HL-60/S4 treated with retinoic acid at 250 ng/mL for 4 days and 3 days (cell line): ENCODE data around the gene SLC7A1.

Experiments used
- in situ Hi-C: fragments of 300-500 bp; cut with MboI; formaldehyde crosslinking; loops from 2 replicates; pipeline ENCODE4 v1.7.0; 2022; ENCODE audit warnings: low sequenced_read_pairs

Gene SLC7A1

DNA sequence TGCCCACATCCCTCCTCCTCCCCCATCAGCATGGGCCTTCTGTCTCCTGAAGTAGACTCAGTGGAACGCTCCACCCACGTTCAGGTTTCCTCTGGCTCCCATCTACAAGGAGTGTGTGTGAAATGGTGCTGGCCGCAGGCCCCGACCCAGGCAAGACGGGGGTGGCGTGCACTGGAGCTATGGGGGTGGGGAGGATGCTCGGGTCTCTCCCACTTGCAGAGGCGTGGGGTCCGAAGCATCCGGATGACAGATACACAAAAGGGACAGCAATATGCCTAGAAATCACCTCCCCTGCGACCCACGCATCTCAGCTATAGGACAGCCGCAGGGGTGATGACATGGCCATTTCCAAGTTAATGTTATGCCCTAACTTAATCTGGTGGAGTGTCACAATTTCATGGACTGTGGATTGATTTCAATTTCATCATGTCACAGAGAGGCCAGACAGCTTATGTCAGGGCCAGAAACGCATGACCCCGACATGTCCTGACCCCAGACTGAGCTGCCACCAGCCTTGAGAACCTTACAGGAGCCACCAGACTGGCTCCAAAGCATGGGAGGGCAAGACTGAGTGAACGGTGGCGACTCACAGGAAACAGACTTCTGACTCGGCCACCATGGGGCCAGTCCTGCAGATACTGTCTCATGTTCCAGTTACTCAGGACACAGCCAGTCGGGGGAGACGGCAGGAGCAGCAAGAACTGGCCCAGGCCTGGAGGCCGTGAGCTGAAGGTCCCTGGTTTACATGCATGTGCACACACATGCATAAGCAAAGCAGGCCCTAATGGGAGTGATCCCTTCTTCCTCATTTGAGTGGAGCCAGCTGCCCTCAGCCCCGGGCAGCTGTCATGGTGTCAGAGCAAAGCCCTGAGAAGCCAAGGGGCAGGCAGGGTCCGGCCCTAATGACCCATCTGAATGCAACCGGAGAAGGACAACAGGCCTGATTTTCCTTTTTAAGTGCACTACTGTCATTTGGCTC is 82.2 kb downstream of the SLC7A1 start:
- in situ Hi-C loops = loop anchor here (25.0 kb wide), 2 partner anchors 199 to 599 kb away; no protein-coding TSS in a partner anchor

DNA sequence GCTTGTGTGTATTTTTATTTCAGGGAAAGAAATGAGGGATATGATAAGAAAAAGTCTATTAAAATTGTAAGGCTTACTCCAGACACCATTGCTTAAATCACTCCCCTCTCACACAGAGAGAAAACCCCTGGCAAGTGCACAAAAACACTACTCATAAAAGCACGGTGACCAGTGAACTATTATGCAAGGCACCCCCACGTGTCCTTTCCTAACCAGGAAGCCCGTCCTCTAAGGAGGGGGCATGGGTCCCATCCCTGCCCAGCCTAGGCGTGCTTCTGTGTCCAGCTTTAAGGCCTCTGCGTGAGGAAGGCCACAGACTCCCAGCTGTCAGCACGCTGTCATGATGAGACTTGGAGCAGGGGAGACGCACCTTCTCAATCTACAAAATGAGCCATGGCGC is 83.5 kb downstream of the SLC7A1 start:
- in situ Hi-C loops = loop anchor here (25.0 kb wide), 2 partner anchors 200 to 600 kb away; no protein-coding TSS in a partner anchor

DNA sequence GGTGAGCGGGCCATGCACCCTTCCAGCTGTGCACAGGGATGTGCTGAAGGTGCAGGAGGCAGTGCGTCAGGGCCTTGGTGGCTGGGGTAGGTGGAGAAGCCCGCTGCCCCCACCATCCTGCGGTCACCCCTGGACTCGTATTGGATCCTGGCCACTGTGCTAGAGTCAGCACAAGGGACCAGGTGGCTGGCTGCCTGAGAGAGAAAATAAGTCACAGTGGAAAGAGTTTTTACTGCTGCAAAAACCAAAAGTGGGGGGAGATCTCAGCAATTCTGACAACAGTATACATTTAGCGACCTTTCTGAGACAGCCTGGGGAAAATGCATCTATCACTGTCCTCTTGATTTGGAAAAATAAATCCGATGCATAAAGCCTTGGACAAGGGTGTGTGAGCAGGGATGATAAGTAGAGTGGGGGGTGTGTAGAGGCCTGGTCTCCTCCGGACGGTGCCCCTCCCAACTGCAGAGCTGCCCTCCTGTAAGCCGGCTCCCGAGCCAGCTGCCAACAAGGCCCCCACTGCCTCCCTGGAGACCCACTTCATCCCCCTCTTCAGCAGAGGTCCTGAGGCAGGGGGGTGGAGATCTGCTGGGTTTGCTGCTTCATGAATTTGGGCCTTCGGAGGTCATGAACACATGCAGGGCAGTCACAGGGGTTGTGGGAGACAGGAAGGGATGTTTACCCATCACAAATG is 84.2 kb downstream of the SLC7A1 start:
- in situ Hi-C loops = loop anchor here (25.0 kb wide), 2 partner anchors 201 to 601 kb away; no protein-coding TSS in a partner anchor

DNA sequence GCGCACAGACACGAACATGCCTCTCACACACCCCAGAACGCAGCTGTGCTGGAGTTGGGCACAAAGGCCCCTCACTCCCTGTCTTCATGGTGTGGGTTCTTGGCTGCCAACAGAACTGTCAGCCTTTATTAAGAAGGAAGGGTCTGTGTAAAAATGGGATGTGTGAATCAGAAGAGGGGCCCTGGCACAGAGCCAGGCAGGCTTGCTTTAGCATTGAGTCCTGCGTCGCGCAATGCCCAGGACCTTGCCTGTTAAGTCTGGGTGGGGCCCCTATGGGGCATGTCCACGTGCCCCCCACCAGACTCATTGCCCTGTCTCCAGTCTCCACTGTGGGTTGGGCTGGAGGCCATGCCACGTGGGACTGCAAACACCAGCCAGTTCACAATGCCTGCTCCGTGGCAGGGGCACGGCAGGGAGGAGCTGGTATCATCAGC is 84.8 kb downstream of the SLC7A1 start:
- in situ Hi-C loops = loop anchor here (25.0 kb wide), 2 partner anchors 202 to 602 kb away; no protein-coding TSS in a partner anchor

DNA sequence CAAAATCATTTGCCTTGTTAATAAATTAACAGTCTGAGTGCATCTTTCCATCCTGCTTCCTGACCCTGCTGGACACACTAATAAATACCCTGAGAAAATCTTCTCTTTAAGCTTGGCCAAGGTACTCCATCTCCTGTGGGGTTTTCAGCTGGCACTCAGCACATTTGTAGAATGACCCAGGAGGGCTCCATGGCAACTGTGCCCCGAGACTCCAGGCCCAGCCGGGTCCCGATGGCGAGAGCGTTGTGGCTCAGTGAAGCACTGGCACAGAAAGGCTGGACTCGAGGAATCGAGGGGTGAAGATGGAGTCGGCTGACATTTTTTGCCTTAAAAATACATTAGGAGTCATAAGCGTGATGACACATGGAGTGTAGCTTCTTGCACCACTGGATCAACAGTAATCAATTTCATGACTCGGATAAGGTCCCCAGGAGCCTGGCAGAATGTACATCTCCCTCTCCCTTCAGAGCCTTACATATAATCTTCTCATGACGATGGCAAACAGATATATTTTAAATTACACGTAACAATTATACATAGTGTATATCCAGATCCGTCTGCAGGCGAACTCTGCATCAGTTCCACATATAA is 85.4 kb downstream of the SLC7A1 start:
- in situ Hi-C loops = loop anchor here (25.0 kb wide), 2 partner anchors 202 to 602 kb away; no protein-coding TSS in a partner anchor

DNA sequence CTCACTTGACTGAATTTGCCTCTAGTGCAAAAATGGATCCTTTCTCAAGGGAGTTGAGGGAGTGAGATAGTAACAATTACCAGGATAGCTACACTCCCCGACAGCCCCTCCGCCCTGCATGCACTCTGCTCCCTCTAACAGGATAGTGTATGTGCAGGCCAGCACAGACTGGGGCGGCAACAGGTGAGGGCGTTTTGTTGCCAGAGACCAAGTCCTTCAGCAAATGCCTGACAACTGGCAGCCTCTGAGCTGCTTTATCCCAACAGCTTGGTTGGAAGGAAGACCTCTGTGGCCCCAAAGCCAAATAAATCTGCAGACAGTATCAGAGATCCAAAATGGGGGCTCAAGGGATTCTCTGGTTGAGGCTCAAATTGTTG is 86.6 kb downstream of the SLC7A1 start:
- in situ Hi-C loops = loop anchor here (25.0 kb wide), 2 partner anchors 203 to 603 kb away; no protein-coding TSS in a partner anchor

DNA sequence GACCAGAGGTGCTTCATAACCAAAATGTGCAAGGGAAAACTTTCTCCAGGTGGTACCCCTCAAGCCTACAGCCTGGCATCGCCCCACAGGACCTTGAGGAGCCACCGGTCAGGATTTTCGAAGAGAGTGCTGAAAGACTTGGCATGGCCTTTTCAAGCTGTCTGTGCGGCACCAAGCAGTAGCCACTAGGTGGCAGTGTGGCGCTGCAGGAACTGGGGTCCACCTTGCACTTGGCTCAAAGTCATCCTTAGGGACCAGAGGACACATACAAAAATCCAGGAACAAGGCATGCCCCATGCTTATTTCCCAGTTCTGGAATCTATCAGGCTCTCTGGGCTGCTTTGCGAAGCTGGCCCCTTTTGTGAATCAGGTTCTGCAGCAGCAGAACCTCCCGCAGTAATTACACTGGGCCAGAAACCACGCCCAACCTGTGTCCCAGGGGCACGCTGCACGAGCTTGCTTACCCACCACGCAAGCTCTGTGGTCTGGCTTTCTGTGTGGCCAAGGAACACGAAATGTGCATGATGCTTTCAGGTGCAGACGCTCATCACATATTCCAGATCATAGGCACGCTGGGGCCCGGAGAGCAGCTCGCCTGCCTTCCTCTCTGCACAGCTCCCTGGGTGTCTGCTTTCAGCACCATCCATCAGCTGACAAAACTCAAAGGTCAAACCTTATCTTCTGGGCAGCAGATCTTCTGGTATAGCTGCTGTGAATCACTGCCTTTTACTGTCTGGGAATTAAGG is 87.2 kb downstream of the SLC7A1 start:
- in situ Hi-C loops = loop anchor here (25.0 kb wide), 2 partner anchors 204 to 604 kb away; no protein-coding TSS in a partner anchor

DNA sequence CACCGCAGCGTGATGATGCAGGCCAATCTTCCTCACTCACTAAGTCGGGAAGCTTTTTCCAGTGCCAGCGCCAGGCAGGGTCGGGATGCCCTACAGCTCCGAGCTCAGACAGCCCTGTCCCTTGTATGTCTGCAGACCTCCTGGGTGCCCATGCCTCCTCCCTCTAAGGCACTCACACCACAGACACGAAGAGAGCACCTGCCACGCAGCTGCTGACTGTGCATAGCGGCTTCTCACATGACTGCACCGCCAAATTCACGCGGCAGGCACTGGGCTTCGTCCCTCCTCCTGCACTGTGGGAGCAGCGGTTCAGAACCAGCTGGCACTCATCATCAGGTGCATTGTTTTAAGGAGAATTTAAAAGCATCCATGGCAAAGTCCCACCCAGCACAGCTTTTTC is 88.1 kb downstream of the SLC7A1 start:
- in situ Hi-C loops = loop anchor here (25.0 kb wide), 2 partner anchors 205 to 605 kb away; no protein-coding TSS in a partner anchor

DNA sequence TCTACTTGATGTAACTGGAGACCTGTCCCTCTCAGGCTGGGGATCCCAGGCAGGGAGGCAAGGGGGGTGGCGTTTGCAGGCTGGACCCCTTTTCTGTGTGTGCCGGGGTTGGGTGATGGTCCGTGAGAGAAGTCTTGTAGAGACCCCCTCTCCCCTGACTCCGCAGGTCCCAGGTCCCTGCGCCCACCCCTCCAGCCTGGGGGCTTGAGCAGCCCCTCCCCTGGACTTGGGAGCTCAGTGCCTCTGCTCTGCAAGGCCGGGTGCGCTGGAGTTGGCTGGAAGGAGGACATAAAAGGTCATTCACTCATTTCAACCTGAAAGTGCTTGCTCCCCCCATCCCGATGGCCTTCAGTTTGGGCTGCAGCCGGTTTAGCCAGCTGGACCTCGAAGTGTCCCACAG is 89.5 kb downstream of the SLC7A1 start:
- in situ Hi-C loops = loop anchor here (25.0 kb wide), 2 partner anchors 206 to 606 kb away; no protein-coding TSS in a partner anchor

DNA sequence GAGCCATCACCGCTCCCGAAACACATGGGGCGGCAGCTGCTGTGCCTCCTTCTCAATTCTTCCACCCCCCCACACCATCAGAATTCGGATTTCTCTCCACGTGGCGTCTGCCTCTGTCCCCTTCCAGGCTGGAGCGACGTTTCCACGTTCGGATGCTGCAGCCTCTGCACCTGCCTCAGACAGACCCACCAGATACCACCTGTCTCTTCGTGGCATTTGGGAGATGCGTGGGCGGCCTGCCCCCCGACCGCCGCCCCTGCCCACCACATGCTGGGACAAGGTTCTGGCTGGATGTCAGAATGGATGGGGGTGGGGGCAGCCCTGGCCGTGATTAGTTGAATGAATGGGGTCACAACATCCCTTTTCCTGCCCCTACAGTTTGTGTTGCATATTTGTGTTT is 90.0 kb downstream of the SLC7A1 start:
- in situ Hi-C loops = loop anchor here (25.0 kb wide), 2 partner anchors 207 to 607 kb away; no protein-coding TSS in a partner anchor

DNA sequence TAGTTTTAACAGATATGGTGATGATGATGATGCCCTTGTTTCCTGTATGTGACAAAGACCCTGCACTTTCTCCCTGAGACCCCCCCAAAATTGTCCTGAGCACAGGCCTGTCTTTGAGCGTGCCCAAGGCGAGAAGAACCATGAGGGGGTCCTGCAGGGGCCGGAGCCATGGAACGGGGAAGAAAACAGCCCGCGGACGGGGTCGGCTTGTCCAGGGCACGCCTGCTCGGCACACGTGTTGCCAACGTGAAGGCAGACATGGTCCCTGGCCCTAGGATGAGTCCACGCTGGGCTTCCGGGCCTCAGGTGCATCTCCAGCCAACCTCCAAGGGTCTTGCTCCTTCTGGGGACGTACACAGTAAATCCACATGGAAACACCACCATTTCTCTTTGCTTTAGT is 90.8 kb downstream of the SLC7A1 start:
- in situ Hi-C loops = loop anchor here (25.0 kb wide), 2 partner anchors 208 to 608 kb away; no protein-coding TSS in a partner anchor

DNA sequence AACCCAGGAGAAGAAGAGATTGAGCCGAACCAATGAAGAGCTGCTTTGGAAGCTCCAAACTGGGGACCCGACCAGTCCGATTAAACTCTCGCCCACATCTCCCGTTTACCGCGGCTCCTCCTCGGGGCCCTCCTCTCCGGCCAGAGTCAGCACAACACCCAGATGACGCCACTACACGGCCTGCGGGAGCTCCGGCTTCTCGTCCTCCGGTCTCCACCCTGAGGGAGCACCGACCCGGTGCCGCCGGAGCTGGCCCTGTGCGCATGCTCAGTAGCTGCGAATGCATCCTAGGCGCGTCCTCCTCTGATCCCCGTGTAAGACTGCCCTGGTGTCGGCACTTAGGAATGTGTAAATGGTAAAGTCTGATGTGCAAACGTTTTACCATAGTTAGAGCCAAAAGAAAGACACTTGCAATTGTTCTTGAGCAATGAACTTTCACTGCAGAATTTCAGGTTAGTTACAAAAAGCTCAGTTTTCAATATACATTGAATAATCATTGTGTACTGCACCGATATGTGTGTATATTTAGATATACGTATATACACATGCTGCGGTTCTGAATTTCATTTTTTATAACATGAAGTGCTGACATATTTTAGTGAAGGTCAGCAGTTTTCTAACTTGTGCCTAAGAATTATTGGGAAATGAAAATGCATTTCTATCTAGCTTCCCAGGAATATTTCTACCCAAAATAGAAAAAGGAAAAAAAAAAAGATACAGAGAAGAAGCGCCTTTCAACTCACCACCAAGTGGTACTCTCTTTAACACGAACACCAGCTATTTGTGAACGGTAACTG is 92.2 kb downstream of the SLC7A1 start:
- in situ Hi-C loops = loop anchor here (25.0 kb wide), 2 partner anchors 209 to 609 kb away; no protein-coding TSS in a partner anchor

DNA sequence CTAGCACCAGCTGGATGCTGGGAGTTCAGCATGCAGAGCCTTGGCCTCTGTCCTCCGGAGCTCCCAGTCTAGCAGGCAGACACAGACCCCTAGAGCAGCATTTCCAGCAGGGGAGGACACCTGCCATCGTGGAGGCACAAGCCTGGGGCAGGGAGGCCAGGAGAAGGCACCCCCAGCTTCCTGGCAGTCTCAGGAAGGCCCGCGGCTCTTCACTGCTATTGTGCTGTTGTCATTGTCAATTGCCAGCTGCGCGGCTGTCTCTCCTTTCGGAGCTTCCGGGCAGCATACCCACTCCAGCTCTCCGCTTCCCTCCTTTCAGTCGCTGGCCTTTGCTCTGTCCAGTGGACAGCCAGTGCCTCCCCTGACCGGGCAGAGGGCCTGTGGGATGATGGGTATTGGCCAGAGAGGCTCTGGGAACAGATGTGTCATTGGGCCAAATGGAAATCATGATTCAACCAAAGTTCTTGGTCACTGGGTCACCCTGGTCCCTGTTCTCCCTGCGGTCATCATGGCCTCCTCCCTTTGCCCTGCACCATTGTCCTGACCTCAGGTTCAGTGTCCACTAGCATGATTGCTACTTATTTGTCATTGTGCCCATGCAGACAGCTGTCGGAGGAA is 93.0 kb downstream of the SLC7A1 start:
- in situ Hi-C loops = loop anchor here (25.0 kb wide), 2 partner anchors 210 to 610 kb away; no protein-coding TSS in a partner anchor

DNA sequence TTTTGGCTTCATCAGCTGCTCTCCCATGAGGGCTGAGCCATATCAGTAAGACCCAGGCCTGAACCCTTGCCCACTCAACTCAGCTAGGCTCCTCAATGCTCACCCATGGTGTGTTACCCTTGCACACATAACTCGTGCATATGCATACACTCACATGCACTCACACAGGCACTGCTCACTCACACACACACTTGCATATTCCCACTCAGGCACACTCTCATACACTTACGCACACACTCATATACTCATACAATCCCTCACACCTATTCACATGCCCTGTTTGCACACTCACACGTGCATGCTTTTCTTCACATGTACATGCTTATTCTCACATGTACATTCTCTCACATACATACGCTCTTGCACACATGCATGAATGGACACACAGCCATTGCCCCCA is 93.8 kb downstream of the SLC7A1 start:
- in situ Hi-C loops = loop anchor here (25.0 kb wide), 2 partner anchors 211 to 611 kb away; no protein-coding TSS in a partner anchor

DNA sequence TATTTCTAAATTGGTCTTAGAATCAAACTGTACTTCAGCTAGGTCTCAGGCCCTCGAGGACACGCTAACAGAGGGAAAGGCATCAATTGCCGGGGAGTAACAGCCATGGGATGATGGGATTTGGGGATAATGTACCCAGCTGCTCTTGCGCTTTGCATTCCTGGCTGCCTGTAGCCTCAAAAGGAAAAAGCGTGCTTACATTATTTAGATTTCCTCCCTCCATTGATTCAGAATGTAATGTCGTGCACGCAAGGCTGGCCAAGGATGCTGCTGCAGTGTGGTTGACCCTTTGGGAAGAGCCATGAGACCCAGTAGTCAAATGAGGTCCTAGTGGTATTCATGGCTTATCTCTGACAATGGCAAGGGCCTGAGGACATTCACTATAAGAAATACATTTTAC is 95.1 kb downstream of the SLC7A1 start:
- in situ Hi-C loops = loop anchor here (25.0 kb wide), 2 partner anchors 212 to 612 kb away; no protein-coding TSS in a partner anchor

DNA sequence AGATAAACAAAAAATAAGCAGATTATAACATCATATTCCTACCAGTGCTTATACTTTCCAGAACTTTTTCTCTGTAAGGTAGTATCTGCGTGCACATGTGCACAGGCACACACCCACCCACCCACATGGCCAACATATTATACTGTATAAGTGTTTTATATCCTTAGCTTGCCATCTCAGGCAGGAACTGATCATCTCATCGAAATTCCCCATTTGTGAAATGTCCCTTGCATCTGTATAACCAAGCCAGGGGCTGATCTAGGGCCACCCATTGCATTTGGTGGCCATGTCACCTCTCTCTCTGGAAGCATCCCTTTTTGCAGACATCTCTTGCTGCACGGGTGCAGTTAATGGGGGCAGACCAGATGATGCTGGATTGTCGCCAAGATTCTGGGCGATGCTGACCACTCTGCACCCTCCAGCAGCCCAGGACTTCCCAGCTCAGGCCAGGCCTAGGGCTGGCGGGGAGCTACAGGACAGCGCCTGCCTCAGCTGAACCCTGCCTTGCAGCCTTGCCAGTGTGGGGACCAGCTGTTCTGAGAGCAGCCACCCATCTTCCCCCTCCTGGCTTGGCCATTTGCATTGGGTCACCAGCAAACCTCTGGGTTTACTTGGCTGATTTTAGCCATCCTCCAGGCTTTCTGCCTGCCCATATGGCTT is 95.9 kb downstream of the SLC7A1 start:
- in situ Hi-C loops = loop anchor here (25.0 kb wide), 2 partner anchors 213 to 613 kb away; no protein-coding TSS in a partner anchor

DNA sequence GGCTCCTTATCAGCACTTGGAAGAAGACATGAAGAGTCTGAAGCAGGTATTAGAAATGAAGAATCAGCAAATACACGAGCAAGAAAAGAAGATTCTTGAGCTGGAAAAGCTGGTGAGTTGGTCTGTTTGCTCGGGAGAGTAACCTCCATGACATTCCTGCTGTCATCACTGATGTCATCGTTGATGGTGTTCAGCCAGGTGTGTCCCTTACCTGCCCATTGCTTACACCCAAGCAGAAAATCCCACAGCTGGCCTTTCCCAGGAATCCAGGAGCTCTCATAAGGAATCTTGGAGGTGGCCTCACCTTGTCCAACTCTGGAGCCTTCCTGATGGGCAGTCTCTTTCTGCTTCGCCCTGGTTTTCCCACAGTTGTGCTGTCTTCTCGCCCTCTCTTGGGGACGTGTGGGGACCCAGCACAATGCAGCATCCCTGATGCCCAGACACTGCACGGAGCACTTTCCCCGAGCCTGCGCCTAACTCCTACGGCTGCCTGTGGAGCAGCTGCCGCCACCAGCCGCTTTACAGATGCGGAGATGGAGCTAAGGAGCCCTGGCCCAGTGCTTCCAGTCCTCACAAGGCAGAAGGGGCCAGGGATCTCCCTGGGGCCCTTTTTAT is 97.0 kb downstream of the SLC7A1 start:
- in situ Hi-C loops = no loop called here
